ENCODE data around the gene EXOG. TPM values are rescaled to one million over a fixed set of nuclear protein-coding genes. Genes with fewer than 3 reads are reported as not detected.

The EXOG gene
- total RNA-seq, 4 donors from 2014 or later: 14.9 to 37.8 (median 30.8) TPM

DNA sequence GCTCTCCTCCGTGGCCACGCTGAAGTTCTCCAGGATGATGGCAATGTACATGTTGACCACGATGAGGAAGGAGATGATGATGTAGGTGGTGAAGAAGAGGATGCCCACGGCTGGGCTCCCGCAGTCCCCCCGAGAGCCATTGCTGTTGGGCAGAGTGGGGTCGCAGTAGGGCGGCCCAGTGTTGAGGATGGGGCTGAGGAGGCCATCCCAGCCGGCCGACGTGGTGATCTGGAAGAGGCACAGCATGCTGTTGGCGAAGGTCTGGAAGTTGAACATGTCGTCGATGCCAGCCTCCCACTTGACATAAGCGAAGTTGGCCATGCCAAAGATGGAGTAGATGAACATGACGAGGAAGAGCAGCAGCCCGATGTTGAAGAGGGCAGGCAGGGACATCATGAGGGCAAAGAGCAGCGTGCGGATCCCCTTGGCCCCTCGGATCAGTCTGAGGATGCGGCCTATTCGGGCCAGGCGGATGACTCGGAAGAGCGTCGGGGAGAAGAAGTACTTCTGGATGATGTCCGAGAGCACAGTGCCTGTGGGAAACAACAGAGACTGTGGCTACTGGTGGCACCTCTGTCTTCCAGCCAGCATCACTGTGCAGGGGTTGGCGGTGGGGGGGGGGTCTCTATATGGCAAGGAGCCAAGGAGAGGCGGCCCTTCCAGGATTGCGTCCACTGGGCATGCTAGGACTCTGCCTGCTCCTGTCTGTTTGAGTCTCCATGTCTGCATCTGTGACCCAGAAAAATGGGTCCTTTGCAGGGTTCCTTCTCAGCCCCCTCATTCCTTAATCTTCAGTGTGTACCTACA, 55.1 kb downstream of the EXOG start:
- peaks cover 0 to 12% (median 4%) of the 10 kb centered on the region in 4 donors for H3K9me3 ChIP-seq
- DNase-seq (ENCODE audit: extremely low spot score): no peak
- 94% methylated on average over 29 of the region's 30 CpGs for WGBS
- intact Hi-C loops (cut with DNase I): no loop called here
- no peaks in the 10 kb centered on the region for H3K27me3 ChIP-seq
- H3K36me3 ChIP-seq: peaks cover 0 to 56% (median 0%) of the 10 kb centered on the region in 4 donors
- TF ChIP-seq POLR2A (IDR thresholded peaks at IDR 0.05; ENCODE audit: low read depth) (no peak), POLR2AphosphoS5 (IDR thresholded peaks at IDR 0.05) (no peak), EP300 (IDR thresholded peaks at IDR 0.05) (no peak)
- TF ChIP-seq, protein P1, sequence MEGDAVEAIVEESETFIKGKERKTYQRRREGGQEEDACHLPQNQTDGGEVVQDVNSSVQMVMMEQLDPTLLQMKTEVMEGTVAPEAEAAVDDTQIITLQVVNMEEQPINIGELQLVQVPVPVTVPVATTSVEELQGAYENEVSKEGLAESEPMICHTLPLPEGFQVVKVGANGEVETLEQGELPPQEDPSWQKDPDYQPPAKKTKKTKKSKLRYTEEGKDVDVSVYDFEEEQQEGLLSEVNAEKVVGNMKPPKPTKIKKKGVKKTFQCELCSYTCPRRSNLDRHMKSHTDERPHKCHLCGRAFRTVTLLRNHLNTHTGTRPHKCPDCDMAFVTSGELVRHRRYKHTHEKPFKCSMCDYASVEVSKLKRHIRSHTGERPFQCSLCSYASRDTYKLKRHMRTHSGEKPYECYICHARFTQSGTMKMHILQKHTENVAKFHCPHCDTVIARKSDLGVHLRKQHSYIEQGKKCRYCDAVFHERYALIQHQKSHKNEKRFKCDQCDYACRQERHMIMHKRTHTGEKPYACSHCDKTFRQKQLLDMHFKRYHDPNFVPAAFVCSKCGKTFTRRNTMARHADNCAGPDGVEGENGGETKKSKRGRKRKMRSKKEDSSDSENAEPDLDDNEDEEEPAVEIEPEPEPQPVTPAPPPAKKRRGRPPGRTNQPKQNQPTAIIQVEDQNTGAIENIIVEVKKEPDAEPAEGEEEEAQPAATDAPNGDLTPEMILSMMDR (IDR thresholded peaks at IDR 0.05): no peak
- peaks cover 0 to 9% (median 0%) of the 10 kb centered on the region in 4 donors for H3K4me1 ChIP-seq
- no peak overlapping the region for H3K4me3 ChIP-seq
- H3K27ac ChIP-seq (replicated peaks in 1 of 4): no peak overlapping the region

DNA sequence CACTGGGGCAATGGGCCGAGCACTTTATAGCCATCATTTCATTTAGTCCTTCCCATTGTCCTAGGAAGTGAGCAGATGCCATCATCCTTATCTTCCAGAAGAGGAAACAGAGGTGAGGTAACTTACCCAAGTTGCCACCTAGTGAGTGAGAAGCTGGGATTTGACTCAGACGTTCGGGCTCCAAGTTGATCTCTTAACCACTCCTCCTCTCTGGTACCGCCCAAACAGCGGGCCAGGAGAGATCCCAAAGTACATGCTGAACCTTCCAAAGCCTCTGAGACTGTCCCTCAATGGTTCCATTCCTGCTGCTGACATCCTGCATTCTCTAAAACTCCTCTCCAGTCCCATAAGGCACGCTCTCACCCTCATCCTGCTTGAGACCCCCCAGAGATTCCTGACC, 56.2 kb downstream of the EXOG start:
- Histone ChIP-seq H3K9me3 (peaks cover 0 to 12% (median 4%) of the 10 kb centered on the region in 4 donors), H3K4me3 (no peak overlapping the region), H3K4me1 (peaks cover 0 to 9% (median 0%) of the 10 kb centered on the region in 4 donors), H3K27ac (replicated peaks in 1 of 4) (no peak overlapping the region), H3K36me3 (peaks cover 0 to 61% (median 0%) of the 10 kb centered on the region in 4 donors), H3K27me3 (no peaks in the 10 kb centered on the region)
- 87% methylated on average over 6 of the region's 6 CpGs for WGBS
- intact Hi-C loops (cut with DNase I): no loop called here
- TF ChIP-seq POLR2AphosphoS5 (IDR thresholded peaks at IDR 0.05) (no peak), POLR2A (IDR thresholded peaks at IDR 0.05; ENCODE audit: low read depth) (no peak), EP300 (IDR thresholded peaks at IDR 0.05) (no peak)
- TF ChIP-seq, protein P1 (IDR thresholded peaks at IDR 0.05): no peak
- no peak for DNase-seq (ENCODE audit: extremely low spot score)

DNA sequence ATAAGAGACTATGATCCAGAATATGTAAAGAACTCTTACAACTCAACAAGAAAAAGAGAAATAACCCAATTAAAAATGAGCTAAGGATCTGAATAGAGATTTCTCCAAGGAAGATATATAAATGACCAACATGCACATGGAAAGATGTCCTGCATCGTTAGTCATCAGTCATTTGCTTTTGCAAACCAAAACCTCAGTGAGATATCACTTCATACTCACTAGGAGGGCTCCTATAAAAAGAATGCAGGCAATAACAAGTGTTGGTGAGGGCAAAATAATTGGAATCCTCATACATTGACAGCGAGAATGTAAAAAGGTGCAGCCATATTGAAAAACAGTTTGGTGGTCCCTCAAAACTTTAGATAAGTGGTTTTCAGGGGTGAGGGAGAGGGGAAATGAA, 56.9 kb downstream of the EXOG start:
- TF ChIP-seq POLR2A (IDR thresholded peaks at IDR 0.05; ENCODE audit: low read depth): no peak
- no peak for TF ChIP-seq POLR2AphosphoS5 (IDR thresholded peaks at IDR 0.05)
- TF ChIP-seq, protein P1 (IDR thresholded peaks at IDR 0.05): no peak
- no peak for TF ChIP-seq EP300 (IDR thresholded peaks at IDR 0.05)
- intact Hi-C loops (cut with DNase I): no loop called here
- no peak overlapping the region for H3K27ac ChIP-seq (replicated peaks in 1 of 4)
- H3K4me1 ChIP-seq: peaks cover 0 to 9% (median 0%) of the 10 kb centered on the region in 4 donors
- peaks cover 0 to 12% (median 4%) of the 10 kb centered on the region in 4 donors for H3K9me3 ChIP-seq
- peaks cover 0 to 61% (median 0%) of the 10 kb centered on the region in 4 donors for H3K36me3 ChIP-seq
- 88% methylated on average over 2 of the region's 2 CpGs for WGBS
- no peaks in the 10 kb centered on the region for H3K27me3 ChIP-seq
- DNase-seq (ENCODE audit: extremely low spot score): no peak
- no peak overlapping the region for H3K4me3 ChIP-seq

DNA sequence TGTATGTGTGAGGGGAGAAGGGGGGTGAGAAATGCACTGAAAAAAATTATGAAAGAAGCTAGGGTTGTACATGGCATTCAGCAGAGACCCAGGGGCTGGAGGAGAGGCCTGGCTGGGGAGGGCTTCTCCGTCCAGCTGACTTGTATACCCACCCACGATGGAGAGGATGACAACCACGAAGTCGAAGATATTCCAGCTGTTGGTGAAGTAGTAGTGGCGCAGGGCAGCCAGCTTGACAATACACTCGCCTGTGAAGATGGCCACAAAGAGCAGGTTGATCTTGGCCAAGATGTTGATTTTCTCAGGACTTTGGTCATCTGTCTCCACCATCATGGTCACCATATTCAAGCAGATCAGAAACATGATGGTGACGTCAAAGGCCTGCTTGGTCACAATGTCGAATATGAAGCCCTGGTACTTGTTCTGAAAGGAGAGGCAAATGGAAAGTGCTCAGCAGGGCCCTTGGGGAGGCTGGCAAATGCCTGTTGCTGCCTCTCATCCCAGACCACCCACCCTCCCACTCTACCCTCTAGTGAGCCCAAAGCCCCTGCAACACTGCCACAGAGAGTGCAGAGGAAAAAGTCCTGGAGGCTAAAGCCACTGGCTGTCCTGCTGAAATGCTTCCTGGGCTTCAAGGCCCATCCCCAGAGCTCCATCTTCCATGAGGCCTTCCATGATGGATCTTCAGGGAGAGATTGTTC, 58.1 kb downstream of the EXOG start:
- H3K27ac ChIP-seq (replicated peaks in 1 of 4): no peak overlapping the region
- H3K9me3 ChIP-seq: peaks cover 0 to 12% (median 4%) of the 10 kb centered on the region in 4 donors
- no peaks in the 10 kb centered on the region for H3K27me3 ChIP-seq
- no peak overlapping the region for H3K4me3 ChIP-seq
- H3K4me1 ChIP-seq: no peaks in the 10 kb centered on the region
- intact Hi-C loops (cut with DNase I): no loop called here
- no peak for DNase-seq (ENCODE audit: extremely low spot score)
- WGBS: 91% methylated on average over 8 of the region's 8 CpGs
- TF ChIP-seq, protein P1 (IDR thresholded peaks at IDR 0.05): no peak
- TF ChIP-seq POLR2A (IDR thresholded peaks at IDR 0.05; ENCODE audit: low read depth) (no peak), POLR2AphosphoS5 (IDR thresholded peaks at IDR 0.05) (no peak), EP300 (IDR thresholded peaks at IDR 0.05) (no peak)
- H3K36me3 ChIP-seq: peaks cover 0 to 61% (median 0%) of the 10 kb centered on the region in 4 donors
